BE2C (cell line): ENCODE measurements around the gene ESF1.
"Not testable (repeated sequence)": the region's sequence is repeated elsewhere in the genome, so short reads cannot be mapped to it uniquely, and the experiment has no call there.

Source experiments
- DNase-seq: peaks from one replicate; pipeline ENCODE4 v3.0.0-alpha.2; 2020
- H3K27me3 ChIP-seq: fragments of 250-450 bp; sonication (Bioruptor Pico); 2 replicates; pipeline ENCODE4 v1.5.1; 2020; ENCODE audit warnings: mild to moderate bottlenecking
- H3K36me3 ChIP-seq: fragments of 250-450 bp; sonication (Bioruptor Pico); 2 replicates; pipeline ENCODE4 v1.5.1; 2020; ENCODE audit warnings: mild to moderate bottlenecking
- H3K4me1 ChIP-seq: fragments of 250-450 bp; sonication (Bioruptor Pico); 2 replicates; pipeline ENCODE4 v1.5.1; 2020
- H3K4me3 ChIP-seq: 2 replicates; pipeline ENCODE4 v1.5.1; 2011; ENCODE audit warnings: low read depth, low read length
- H3K9me3 ChIP-seq: fragments of 250-450 bp; sonication (Bioruptor Pico); 2 replicates; pipeline ENCODE4 v1.5.1; 2020
- TF ChIP-seq, protein P1 (sequence below): IDR thresholded peaks from 2 replicates; pipeline ENCODE4 v1.5.1; 2012; ENCODE audit warnings: mild to moderate bottlenecking, low read depth, low read length

The ESF1 gene

DNA sequence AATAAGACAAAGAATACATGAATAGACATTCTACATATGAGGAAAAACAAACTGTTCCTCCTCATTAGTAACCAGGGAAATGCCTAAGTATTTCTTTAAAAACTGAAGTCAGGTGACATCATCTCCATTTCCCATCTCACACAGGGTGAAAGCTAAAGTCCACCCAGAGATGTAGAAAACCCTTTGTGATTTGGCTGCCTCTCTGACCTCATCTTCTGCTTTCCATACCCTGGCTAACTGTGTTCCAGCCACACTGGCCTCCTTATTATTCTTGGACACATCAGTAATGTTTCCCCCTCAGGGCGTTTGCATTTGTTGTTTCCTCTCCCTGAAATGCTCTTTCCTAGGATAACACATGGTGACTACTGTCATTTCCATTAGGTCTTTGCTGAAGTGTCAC, 40.4 kb downstream of the ESF1 start:
- Histone ChIP-seq H3K36me3 (peaks cover 28% of the 10 kb centered on the region), H3K4me3 (no peak overlapping the region)
- DNase-seq = no peak

DNA sequence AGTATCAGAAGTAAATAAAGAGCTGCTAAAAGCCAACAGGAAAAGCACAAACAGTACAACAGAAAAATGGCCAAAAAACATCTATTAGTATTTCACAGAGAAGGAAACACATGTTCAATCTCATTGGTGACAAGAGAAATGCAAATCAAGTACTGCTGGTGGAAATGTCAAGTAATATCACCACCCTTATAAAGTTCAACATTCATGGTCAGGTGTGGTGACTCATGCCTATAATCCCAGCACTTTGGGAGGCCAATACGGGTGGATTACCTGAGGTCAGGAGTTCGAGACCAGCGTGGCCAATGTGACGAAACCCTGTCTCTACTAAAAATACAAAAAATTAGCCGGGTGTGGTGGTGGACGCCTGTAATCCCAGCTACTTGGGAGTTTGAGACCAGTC, 42.8 kb downstream of the ESF1 start:
- TF ChIP-seq, protein P1, sequence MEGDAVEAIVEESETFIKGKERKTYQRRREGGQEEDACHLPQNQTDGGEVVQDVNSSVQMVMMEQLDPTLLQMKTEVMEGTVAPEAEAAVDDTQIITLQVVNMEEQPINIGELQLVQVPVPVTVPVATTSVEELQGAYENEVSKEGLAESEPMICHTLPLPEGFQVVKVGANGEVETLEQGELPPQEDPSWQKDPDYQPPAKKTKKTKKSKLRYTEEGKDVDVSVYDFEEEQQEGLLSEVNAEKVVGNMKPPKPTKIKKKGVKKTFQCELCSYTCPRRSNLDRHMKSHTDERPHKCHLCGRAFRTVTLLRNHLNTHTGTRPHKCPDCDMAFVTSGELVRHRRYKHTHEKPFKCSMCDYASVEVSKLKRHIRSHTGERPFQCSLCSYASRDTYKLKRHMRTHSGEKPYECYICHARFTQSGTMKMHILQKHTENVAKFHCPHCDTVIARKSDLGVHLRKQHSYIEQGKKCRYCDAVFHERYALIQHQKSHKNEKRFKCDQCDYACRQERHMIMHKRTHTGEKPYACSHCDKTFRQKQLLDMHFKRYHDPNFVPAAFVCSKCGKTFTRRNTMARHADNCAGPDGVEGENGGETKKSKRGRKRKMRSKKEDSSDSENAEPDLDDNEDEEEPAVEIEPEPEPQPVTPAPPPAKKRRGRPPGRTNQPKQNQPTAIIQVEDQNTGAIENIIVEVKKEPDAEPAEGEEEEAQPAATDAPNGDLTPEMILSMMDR = no peak
- Histone ChIP-seq H3K4me1 (no peaks in the 10 kb centered on the region; the same call in 1 of the 2 replicates), H3K27me3 (no peaks in the 10 kb centered on the region), H3K4me3 (no peak overlapping the region), H3K36me3 (peaks cover 24% of the 10 kb centered on the region), H3K9me3 (no peaks in the 10 kb centered on the region)
- DNase-seq = no peak

More for the DNA sequence above, 40.4 kb downstream of the ESF1 start:
- no peaks in the 10 kb centered on the region for H3K27me3 ChIP-seq
- no peaks in the 10 kb centered on the region; the same call in 1 of the 2 replicates for H3K4me1 ChIP-seq
- no peaks in the 10 kb centered on the region for H3K9me3 ChIP-seq
- TF ChIP-seq, protein P1 = no peak

DNA sequence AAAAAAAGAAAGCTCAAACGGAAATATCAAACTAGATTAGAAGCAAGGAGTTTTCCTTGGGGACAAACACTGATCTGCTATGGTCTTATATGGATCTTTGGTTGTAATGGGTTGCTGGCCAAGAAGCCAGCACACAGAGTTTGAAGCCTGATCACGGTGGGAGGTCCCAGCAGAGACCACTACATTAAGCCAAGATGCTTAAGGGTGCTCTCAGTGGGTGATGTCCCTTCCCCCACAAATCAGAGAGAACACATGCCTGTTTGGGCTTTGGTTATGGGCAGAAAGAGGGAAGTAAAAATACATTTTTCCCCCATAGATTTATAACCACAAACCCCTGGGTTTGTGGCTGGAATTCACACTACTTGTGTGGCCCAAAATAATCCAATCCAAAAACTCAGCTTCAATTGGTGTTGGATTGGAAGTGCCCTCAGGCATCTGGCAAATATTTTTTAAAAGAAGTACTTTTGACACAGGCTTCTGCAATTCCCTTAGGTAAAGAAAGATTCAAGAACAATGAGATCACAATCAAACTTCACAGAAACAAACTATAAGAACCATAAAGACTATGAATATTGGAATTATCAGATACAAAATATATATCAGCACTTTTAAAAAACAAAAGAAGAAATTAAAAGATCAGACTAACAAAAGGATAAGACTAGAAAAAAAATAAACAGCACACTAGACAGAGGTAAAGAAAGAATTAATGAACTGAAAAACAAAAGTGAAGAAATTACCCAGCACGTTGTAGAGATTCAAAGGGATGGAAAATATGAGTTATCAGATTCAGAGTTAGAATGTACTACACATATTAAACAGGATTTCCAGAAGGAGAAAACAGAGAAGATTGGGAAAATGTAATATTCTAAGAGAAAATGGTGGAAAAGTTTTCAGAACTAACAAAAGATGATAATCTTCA, 44.7 kb downstream of the ESF1 start:
- Histone ChIP-seq H3K4me1 (no peaks in the 10 kb centered on the region; the same call in 1 of the 2 replicates), H3K4me3 (no peak overlapping the region), H3K27me3 (no peaks in the 10 kb centered on the region), H3K9me3 (no peaks in the 10 kb centered on the region), H3K36me3 (peaks cover 24% of the 10 kb centered on the region)
- DNase-seq = no peak
- TF ChIP-seq, protein P1 = no peak

DNA sequence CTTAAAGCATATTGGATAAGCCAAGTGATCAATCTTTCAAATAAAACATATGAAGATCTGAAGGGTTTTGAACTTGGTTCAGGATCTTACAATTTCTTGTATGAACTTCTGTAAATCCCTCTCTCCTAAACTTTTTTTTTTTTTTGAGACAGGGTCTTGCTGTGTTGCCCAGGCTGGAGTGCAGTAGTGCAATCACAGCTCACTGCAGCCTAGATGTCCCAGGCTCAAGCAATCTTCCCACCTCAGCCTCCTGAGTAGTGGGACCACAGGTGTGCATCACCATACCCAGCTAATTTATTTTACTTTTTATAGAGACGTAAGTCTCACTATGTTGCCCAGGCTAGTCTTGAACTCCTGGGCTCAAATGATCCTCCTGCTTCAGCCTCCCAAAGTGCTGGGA, 46.5 kb downstream of the ESF1 start:
- not testable (repeated sequence) for H3K4me3 ChIP-seq, H3K27me3 ChIP-seq, DNase-seq, H3K4me1 ChIP-seq, H3K9me3 ChIP-seq
- H3K36me3 ChIP-seq = peaks cover 32% of the 10 kb centered on the region

DNA sequence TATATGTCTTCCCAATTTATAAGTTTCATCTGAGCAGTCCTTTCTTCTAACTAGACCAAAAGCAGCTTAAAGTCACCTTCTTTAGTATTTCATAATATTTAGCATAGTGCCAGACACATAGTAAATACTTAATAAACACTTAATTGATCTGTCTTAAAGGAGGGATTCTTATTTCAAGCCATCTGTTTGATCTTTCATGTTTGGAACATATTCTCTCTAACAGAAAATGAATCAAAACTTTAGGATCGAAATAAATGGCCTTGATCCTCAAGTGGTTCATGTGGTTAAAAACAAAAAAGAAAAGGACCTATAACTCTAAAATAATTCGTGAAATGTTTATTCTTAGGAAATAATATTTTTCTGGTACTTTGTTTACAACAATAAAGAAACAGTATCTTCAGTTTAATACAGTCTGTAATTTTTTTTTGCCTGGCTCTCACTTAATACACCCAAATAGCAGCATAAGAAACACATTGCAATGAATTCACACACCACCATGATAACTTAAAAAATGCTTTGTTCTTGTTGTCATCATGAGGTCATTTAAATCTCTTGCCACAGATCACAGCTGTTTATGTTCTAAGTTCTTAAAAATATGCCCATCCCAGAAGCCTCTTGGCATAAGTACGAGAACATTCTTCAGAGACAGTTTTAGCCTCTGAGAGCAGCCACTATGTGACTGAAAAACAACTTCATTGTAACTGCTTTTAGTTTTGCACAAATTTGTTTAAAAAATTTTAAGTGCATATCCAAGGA, 48.1 kb downstream of the ESF1 start:
- Histone ChIP-seq H3K27me3 (no peaks in the 10 kb centered on the region), H3K36me3 (peaks cover 37% of the 10 kb centered on the region), H3K4me1 (no peaks in the 10 kb centered on the region), H3K4me3 (no peak overlapping the region), H3K9me3 (no peaks in the 10 kb centered on the region)
- TF ChIP-seq, protein P1 = no peak
- DNase-seq = no peak

DNA sequence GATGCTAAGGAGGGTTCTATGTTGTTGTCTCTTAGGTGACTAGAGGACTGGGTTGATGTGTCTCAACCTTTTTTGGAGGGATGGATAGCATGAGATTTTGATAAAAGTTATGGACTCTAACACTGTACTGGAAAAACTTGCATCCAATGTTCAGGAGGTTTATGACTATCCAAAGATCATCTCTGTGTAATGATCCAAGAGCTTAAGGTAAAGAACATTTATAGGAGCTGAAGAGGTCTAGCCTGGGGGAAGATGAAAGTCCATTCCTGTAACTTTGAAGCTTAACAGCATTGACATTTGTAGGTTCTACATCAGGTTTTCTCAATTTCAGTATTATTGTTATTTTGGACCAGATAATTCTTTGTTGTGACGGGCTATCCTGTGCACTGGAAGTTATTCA, 48.9 kb downstream of the ESF1 start:
- Histone ChIP-seq H3K4me1 (no peaks in the 10 kb centered on the region), H3K36me3 (peaks cover 31% of the 10 kb centered on the region)

More for the DNA sequence above, 48.9 kb downstream of the ESF1 start:
- H3K4me3 ChIP-seq = no peak overlapping the region
- no peaks in the 10 kb centered on the region for H3K27me3 ChIP-seq
- no peak for DNase-seq
- no peaks in the 10 kb centered on the region for H3K9me3 ChIP-seq
- TF ChIP-seq, protein P1 = no peak
